ENCODE data around the gene POLE3. TPM values are rescaled to one million over a fixed set of nuclear protein-coding genes. Genes with fewer than 3 reads are reported as not detected.
"Not testable (repeated sequence)": the region's sequence is repeated elsewhere in the genome, so short reads cannot be mapped to it uniquely, and the experiment has no call there.

POLE3 gene
- polyA plus RNA-seq, 1 experiment: 29.3 TPM

DNA sequence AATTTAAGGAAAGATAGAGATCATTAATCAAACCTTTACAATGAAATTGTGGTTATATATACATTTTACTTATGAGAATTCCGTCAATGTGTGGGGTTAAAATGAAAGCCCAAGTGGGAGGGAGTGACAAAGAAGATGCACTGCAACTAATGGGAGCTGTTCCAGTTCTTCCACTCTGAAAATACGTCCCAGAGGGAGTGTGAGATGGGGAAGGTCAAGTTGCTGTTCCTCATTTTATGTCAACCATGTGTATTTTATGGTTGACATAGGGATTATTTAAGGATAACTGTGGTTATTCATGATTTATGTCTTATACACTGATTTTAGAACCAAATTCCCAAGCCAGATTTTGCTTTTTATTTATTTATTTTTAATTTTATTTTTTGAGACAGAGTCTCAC lies 38.9 kb upstream of the POLE3 start:
- CTCF ChIA-PET: interaction anchor here (2.6 to 10.1 kb wide), 3 partner anchors 130 to 206 kb away, joined by 9 to 288 read pairs (median 157); no protein-coding TSS in a partner anchor
- H3K27me3 ChIP-seq (ENCODE audit: control insufficient read depth, insufficient read depth, low read length): no peaks in the 10 kb centered on the region
- DNase-seq (ENCODE audit: low read depth): no peak
- TF ChIP-seq CTCF (IDR thresholded peaks at IDR 0.05; ENCODE audit: insufficient read depth, low read depth, low read length): no peak
- H3K4me3 ChIP-seq (ENCODE audit: low read depth, low read length): no peak overlapping the region
- H3K36me3 ChIP-seq (ENCODE audit: control insufficient read depth, insufficient read depth, low read length): no peaks in the 10 kb centered on the region
- POLR2A ChIA-PET: no interaction called here

- peak; percentile 49 for TF ChIP-seq CTCF (IDR thresholded peaks at IDR 0.05; ENCODE audit: insufficient read depth, low read depth, low read length)
- no peak for DNase-seq (ENCODE audit: low read depth)
- H3K36me3 ChIP-seq (ENCODE audit: control insufficient read depth, insufficient read depth, low read length): no peaks in the 10 kb centered on the region
- POLR2A ChIA-PET: no interaction called here
- no peaks in the 10 kb centered on the region for H3K27me3 ChIP-seq (ENCODE audit: control insufficient read depth, insufficient read depth, low read length)
- CTCF ChIA-PET: interaction anchor here (0.6 to 10.1 kb wide), 26 partner anchors 8 to 239 kb away, joined by 3 to 288 read pairs (median 4); partner anchors contain the start of genes C9orf43, CDC26, POLE3 and PRPF4
- H3K4me3 ChIP-seq (ENCODE audit: low read depth, low read length): no peak overlapping the region
Measured at GRCh38 chr9:113446323-113446740, 35.9 kb upstream of the POLE3 start.

DNA sequence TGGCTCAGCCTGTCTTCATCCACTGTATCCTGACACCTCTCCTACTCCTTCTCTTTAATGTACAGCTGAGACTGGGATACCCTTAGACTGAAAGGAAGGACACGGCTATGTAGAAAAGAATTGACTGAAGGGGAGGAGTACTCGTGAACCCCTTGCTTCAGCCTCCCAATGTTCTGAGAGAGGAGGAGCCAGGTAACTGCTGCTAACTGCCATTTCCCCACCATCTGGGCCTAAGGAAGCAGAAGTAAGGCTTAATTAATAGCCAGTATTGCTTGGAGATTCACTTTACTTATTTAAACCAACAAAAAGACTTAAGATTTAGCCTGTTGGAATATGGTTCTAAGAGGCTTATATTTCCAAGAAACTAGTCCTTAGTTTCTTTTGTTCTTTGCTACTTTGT lies 34.3 kb upstream of the POLE3 start:
- POLR2A ChIA-PET: no interaction called here
- Histone ChIP-seq H3K36me3 (ENCODE audit: control insufficient read depth, insufficient read depth, low read length) (no peaks in the 10 kb centered on the region), H3K4me3 (ENCODE audit: low read depth, low read length) (no peak overlapping the region), H3K27me3 (ENCODE audit: control insufficient read depth, insufficient read depth, low read length) (no peaks in the 10 kb centered on the region)
- CTCF ChIA-PET: interaction anchor here (0.7 to 10.1 kb wide), 7 partner anchors 12 to 210 kb away, joined by 3 to 288 read pairs (median 13); no protein-coding TSS in a partner anchor
- no peak for DNase-seq (ENCODE audit: low read depth)
- no peak for TF ChIP-seq CTCF (IDR thresholded peaks at IDR 0.05; ENCODE audit: insufficient read depth, low read depth, low read length)

- H3K4me3 ChIP-seq (ENCODE audit: low read depth, low read length); H3K27me3 ChIP-seq (ENCODE audit: control insufficient read depth, insufficient read depth, low read length); POLR2A ChIA-PET; DNase-seq (ENCODE audit: low read depth); H3K36me3 ChIP-seq (ENCODE audit: control insufficient read depth, insufficient read depth, low read length): not testable (repeated sequence)
- CTCF ChIA-PET: interaction anchor here (1.0 kb wide), 1 partner anchor 9 kb away, joined by 5 read pairs; no protein-coding TSS in a partner anchor
Measured at GRCh38 chr9:113437716-113438115, 27.2 kb upstream of the POLE3 start.

GRCh38 chr9:113436728-113437515 lies 26.4 kb upstream of the POLE3 start:
- TF ChIP-seq CTCF (IDR thresholded peaks at IDR 0.05; ENCODE audit: insufficient read depth, low read depth, low read length): no peak
- no peaks in the 10 kb centered on the region for H3K36me3 ChIP-seq (ENCODE audit: control insufficient read depth, insufficient read depth, low read length)
- CTCF ChIA-PET: interaction anchor here (1.3 to 1.4 kb wide), 2 partner anchors 9 to 39 kb away, joined by 3 to 5 read pairs; no protein-coding TSS in a partner anchor
- no peak overlapping the region for H3K4me3 ChIP-seq (ENCODE audit: low read depth, low read length)
- POLR2A ChIA-PET: no interaction called here
- DNase-seq (ENCODE audit: low read depth): no peak
- 0 out of 2 replicates have a peak, but pooled peaks cover 4% of the 10 kb centered on the region for H3K27me3 ChIP-seq (ENCODE audit: control insufficient read depth, insufficient read depth, low read length)
